GM18951 (cell line): Measurements from ENCODE around the gene BLNK.
A peak's percentile ranks its signal among the peaks of the same experiment; 100 is the strongest.

Experiments used
- POLR2A ChIP-seq: IDR thresholded peaks from 4 replicates; pipeline ENCODE4 v1.6.1; 2011; ENCODE audit warnings: mild to moderate bottlenecking; ENCODE audit not compliant: insufficient read length, insufficient read depth; ENCODE audit errors: extremely low read depth
- in situ Hi-C: fragments of 300-500 bp; cut with MboI; formaldehyde crosslinking; loops from one replicate; pipeline ENCODE4 v1.12.0; 2022; ENCODE audit warnings: low sequenced_read_pairs, mixed read lengths, inconsistent platforms; ENCODE audit not compliant: unreplicated experiment

BLNK gene

GRCh38 chr10:96271016-96271815 lies at the start of gene BLNK:
TSS of gene BLNK (minus strand) at chr10:96271569. CDS start at chr10:96271398, 171 bp downstream.
- peak; percentile 94 for TF ChIP-seq POLR2A

DNA sequence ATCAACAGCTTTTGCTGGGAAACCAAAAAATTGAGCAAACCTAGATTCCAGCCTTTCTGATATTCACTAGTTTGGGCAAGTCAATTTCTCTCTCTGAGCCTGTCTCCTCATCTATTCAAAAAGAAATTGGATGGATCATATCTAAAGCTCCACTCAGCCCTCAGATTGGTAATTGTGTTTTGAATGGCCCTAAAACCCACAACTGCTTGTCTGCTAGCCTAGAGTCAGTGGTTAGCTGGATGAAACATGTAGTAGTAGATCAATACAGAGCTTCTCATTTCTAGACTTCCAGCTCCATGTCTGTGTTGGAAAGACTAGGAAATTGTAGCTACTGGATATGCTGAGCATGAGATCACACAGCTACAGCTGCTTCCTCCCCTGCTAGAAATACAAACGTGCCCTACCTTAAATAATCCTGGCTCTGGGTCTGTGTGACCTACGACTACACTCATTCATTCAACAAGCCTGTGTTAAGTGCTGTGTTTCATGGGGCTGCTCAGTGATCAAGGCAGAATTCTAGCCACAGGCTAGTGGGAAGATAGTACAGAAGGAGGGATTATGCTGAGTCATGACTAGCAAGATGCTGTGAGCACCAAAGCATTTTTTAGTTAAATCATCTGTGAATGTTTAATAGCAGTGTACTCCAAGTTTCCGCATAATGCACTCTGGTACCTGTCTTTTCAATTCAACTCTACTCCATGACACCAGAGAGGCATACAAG lies 48.5 kb upstream of the BLNK start:
- in situ Hi-C loops, result loop anchor here (25.0 kb wide), 1 partner anchor 283 kb away; the partner anchor contains the start of gene CCNJ
- TF ChIP-seq POLR2A, result no peak

More at GRCh38 chr10:96271016-96271815, at the start of gene BLNK:
- in situ Hi-C loops, result no loop called here

- in situ Hi-C loops, result loop anchor here (25.0 kb wide), 1 partner anchor 280 kb away; the partner anchor contains the start of gene CCNJ
- no peak for TF ChIP-seq POLR2A
Observed at GRCh38 chr10:96317067-96317833, 45.9 kb upstream of the BLNK start.

DNA sequence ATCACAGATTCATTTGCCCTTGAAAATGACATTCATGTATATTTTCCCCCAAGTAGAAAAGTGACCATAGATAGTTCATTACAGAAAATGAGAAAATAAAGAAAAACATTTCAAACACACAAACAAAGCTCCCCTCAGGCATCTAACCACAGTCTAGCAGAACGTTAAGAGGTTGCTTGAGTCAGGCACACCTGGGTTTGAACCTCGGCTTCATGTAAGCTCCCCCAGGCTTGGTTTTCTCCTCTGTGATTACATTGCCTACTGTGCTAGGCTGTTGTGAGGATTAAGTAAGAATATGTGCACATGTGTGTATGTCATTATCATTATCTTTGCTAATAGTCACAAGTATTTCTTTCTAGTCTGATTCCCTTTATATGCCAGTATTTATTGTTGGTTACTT lies 42.0 kb upstream of the BLNK start:
- in situ Hi-C loops, result loop anchor here (25.0 kb wide), 1 partner anchor 276 kb away; the partner anchor contains the start of gene CCNJ
- no peak for TF ChIP-seq POLR2A

GRCh38 chr10:96311180-96311715 lies 39.9 kb upstream of the BLNK start:
- in situ Hi-C loops, result loop anchor here (25.0 kb wide), 1 partner anchor 274 kb away; the partner anchor contains the start of gene CCNJ
- TF ChIP-seq POLR2A, result no peak

GRCh38 chr10:96310321-96310669 lies 38.9 kb upstream of the BLNK start:
- in situ Hi-C loops, result loop anchor here (25.0 kb wide), 1 partner anchor 273 kb away; the partner anchor contains the start of gene CCNJ
- no peak for TF ChIP-seq POLR2A

DNA sequence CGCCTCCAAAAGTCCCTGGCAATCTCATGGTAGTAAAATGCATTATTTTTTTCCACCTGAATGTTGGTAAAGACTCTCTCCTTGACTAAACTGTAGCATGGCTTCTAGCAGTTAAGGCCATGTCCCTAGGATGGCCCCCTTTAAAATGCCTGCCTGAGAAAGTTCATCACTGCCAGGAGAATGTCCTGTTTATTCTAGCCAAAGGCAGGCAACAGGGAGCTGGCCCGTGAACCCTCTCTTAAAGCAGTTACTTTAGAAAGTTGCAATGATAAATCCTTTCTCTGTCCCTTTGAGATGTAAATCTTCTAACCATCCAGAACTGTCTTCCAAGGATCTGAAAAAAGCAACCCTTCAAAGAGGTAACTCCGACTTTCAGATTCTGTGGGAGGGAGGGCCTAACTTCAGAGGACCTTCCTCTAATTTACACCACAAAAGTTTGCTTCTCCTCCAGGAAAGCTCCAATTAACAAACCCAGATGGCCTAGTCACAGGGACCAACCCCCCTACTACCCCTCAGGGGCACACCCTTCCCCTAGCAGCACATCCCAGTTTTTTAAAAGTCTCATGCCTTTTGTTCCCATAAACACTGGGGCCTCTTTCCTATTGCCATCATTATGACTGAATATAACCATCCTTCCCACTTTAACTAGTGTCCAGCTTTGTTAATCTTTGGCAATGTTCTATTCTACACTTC lies 38.4 kb upstream of the BLNK start:
- in situ Hi-C loops, result loop anchor here (25.0 kb wide), 1 partner anchor 272 kb away; the partner anchor contains the start of gene CCNJ
- no peak for TF ChIP-seq POLR2A

DNA sequence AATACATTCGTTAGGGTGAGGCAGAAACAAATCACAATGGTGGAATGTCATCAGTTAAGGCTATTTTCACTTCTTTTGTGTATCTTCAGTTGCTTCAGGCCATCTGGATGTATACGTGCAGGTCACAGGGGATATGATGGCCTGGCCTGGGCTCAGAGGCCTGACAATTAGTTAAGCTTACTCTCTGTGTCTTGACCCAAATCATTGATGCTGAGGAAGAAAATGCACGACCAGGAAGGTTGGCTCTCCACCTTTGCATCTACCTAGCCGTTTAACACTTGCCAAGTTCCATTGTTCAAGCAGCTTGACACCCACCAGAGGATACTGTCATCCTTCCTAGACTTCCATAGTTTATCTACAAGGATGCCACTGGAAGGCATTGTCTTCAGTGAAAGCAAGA lies 37.5 kb upstream of the BLNK start:
- in situ Hi-C loops, result loop anchor here (25.0 kb wide), 1 partner anchor 272 kb away; the partner anchor contains the start of gene CCNJ

DNA sequence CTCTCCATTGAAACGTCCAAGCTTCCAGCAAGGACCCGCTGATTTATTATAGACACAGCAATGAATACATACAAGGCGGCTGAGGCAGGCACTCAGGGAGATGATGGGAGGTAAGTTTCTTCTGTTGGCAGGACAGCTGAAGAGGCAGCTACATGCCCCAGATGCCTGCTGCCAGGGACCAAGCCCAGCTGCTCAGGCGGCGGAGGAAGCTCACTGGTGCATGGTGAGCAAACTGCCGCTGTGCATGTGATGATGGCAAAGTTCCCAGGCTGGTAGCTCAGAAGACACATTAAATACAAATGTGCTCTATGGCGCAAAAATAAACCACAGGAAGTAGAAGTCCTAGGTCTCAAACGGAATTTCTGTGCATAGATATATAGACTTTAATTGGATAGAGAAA lies 35.1 kb upstream of the BLNK start:
- no peak for TF ChIP-seq POLR2A
- in situ Hi-C loops, result loop anchor here (25.0 kb wide), 1 partner anchor 269 kb away; the partner anchor contains the start of gene CCNJ

DNA sequence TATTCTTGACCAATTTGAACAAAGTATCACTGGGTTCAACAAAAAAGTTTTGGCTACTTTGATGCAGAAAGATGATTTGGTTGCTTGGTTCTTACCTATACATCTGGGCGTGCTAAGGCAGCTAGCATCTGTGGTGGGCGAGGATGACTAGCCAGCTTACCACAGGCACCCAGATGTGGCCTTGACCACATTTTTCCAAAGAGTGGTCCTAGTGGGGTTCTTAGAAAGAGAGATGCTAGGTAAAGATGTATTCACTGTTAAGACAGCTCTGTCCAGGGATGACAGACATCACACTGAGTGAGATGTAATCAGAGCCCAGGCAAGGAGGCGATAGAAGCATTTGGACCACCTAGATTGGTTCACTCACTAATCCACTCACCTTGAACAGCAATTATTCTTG lies 33.6 kb upstream of the BLNK start:
- TF ChIP-seq POLR2A, result no peak
- in situ Hi-C loops, result loop anchor here (25.0 kb wide), 1 partner anchor 268 kb away; the partner anchor contains the start of gene CCNJ

- in situ Hi-C loops, result loop anchor here (25.0 kb wide), 1 partner anchor 267 kb away; the partner anchor contains the start of gene CCNJ
- no peak for TF ChIP-seq POLR2A
Observed at GRCh38 chr10:96304230-96304629, 32.9 kb upstream of the BLNK start, which contains the start of gene DNTT. TSS of gene DNTT (plus strand) at chr10:96304434. CDS start at chr10:96304498, 64 bp downstream.

- no peak for TF ChIP-seq POLR2A
- in situ Hi-C loops, result loop anchor here (25.0 kb wide), 1 partner anchor 264 kb away; the partner anchor contains the start of gene CCNJ
Observed at GRCh38 chr10:96301616-96302015, 30.2 kb upstream of the BLNK start.

DNA sequence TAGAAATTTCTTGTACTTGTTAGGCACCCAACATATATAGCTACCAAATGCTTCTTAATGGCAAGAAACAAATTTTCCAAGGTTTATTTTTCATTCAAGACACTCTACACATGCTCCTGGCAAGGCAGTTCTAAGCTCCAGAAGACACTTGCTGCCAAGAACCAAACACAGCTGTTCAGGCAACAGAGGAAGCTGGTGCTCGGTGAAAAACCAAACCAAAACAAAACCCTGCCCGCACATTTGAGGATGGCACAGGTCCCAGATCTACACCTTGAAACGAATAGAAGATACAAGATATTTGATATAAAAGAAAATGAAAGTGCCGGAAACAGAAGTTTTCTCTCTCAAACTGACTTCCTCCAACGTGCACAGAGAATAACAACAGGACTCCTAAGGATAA lies 28.0 kb upstream of the BLNK start:
- in situ Hi-C loops, result loop anchor here (5.0 kb wide), 1 partner anchor 72 kb away; no protein-coding TSS in a partner anchor

More for the DNA sequence above, 28.0 kb upstream of the BLNK start:
- TF ChIP-seq POLR2A, result no peak
